Omental fat pad (tissue), 4 donors: ENCODE measurements around the gene SRGAP1. TPM values are rescaled to one million over a fixed set of nuclear protein-coding genes. Genes with fewer than 3 reads are reported as not detected.

Experiments used
- ATAC-seq: fragments of 150-250 bp; one replicate; pipeline ENCODE4 v1.9.1; 2016; ENCODE audit warnings: mild to moderate bottlenecking, moderate library complexity; ENCODE audit not compliant: low FRiP score
- DNase-seq: peaks from one replicate; pipeline ENCODE4 v3.0.0-alpha.2; 2019; ENCODE audit warnings: low spot score
- total RNA-seq, 4 donors: library from RNA; depleted of rRNA; stranded (reverse); fragments of >200 nt; gene quantifications; one replicate each; pipeline ENCODE4 v1.1.0, GENCODE V29; 2016
- TF ChIP-seq, protein P1 (sequence below), 3 donors: fragments of 450-650 bp; IDR thresholded peaks; one replicate each; pipeline ENCODE4 v1.5.1; 2016 to 2017; ENCODE audit warnings: antibody characterized with exemption in 3 of 3, mild to moderate bottlenecking in 3 of 3, moderate library complexity in 2 of 3

The SRGAP1 gene
- total RNA-seq, 4 donors from 2014 or later = 10.6 to 69.1 (median 12.9) TPM

DNA sequence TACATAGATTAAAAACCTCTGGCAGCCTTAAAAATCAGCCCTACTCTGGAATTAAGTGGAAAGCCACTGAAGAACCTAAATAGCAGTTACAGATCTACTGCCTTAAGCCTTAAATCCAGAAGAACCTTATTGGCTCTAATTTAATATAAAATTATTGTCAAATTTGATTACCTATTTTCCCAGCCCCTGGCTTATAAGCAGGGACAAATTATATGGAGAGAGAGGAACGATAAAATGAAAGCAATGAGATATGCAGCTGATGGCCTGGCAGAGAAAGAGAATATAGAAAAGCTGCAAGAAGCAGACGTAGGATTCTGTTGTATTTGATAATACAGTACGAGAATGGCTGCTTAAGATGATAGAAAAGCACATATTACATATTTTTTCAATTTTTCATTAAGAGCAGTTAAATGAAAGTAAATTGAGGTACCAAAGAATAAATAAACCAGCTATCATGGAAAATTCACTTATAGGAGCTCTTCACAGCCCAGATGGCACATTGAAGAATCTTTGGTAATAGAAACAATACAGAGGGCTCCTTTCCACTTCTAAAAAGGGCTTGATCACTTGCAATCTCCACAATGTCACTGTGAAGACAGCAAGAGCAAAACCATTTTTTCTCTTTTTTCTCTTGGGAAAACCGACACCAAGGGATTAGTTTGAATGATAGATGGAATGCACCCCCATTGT, 248.2 kb downstream of the SRGAP1 start:
- TF ChIP-seq, protein P1, sequence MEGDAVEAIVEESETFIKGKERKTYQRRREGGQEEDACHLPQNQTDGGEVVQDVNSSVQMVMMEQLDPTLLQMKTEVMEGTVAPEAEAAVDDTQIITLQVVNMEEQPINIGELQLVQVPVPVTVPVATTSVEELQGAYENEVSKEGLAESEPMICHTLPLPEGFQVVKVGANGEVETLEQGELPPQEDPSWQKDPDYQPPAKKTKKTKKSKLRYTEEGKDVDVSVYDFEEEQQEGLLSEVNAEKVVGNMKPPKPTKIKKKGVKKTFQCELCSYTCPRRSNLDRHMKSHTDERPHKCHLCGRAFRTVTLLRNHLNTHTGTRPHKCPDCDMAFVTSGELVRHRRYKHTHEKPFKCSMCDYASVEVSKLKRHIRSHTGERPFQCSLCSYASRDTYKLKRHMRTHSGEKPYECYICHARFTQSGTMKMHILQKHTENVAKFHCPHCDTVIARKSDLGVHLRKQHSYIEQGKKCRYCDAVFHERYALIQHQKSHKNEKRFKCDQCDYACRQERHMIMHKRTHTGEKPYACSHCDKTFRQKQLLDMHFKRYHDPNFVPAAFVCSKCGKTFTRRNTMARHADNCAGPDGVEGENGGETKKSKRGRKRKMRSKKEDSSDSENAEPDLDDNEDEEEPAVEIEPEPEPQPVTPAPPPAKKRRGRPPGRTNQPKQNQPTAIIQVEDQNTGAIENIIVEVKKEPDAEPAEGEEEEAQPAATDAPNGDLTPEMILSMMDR (IDR thresholded peaks at IDR 0.05) = no peak
- DNase-seq (no peak), ATAC-seq (no peak)

DNA sequence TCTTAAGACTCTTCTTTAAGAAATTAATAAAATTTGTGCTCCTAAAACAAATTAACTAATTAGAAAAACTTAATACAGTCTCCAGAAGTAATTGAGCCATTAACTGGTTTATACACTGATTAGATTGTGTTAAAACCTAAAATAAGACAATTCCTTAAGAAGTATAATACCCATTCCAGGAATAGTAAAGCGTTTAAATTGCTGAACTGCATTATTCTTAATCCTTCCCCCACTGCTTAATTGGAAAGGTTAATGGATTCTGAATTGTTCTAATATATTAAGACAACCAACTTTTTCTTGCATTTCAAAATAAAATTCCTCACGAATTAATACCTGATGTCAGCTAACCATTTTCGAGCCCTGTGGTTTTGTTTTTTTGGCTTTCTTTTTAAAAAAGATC, 249.2 kb downstream of the SRGAP1 start:
- TF ChIP-seq, protein P1 (IDR thresholded peaks at IDR 0.05) = no peak

DNA sequence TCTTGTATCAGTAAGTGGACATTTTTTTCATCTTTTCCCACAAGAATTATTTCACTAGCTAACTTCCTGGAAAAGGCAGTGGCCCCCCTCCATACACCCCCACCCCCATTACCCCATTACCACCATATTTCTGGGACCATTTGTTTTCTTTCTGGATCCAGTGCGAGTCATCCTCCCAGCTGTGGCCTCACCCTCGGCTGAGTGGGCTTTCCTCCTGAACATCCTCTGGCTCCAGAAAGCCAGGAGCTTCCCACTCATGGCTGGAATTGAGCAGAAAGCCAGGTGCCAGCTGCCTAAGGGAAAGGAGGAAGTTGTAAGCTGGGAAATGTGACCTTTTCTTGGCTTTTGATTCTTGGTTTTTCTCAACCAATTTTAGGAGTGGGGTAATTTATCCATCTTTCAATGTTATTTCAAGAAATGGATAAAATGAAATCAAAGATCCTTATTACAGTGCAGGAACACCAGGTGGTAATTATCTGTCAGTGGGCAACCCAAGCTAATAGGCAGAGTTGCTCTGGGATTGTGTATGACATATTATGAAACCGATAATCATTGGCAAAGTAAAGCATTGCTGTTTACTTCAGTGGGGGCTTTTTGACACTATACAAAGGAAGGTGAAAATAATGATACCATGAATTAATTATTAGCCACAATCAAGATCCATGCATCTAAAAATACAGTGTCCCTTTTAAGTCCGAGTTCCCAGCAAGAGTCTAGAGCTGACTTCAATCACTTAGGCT, 253.0 kb downstream of the SRGAP1 start:
- DNase-seq (no peak), ATAC-seq (peak; percentile 60)
- TF ChIP-seq, protein P1 (IDR thresholded peaks at IDR 0.05) = no peak

More for the DNA sequence above, 249.2 kb downstream of the SRGAP1 start:
- DNase-seq = no peak
- ATAC-seq = no peak

DNA sequence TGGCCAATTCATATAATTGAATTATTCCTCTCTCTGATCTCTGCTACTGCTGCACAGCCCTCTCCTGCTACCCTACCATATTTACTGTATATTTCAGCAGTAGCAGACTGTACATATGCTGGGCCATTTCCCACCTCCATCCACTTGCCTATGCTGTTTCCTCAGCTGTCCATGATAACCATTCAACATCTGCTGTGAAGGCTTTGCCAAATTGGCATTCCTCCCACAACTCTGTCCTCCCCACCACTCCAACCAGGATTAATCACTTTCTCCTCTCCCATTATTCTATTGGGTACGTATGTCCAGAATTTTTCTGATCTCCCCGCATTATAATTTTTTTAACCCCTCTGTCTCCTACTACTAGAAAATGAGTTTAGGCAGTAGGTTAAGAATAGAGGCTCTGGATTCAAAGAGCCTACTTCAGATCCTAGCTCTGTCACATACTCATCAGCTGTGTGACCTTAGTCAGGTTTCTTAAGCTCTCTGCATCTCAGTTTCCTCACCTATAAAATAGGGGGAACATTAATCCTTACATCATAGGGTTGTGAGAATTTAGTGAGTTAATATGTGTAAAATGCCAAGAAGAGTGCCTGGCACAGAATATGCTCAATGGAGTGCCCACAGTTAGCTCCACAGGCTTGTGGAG, 254.3 kb downstream of the SRGAP1 start:
- TF ChIP-seq, protein P1 (IDR thresholded peaks at IDR 0.05) = no peak
- ATAC-seq = peak; percentile 51
- DNase-seq = no peak

DNA sequence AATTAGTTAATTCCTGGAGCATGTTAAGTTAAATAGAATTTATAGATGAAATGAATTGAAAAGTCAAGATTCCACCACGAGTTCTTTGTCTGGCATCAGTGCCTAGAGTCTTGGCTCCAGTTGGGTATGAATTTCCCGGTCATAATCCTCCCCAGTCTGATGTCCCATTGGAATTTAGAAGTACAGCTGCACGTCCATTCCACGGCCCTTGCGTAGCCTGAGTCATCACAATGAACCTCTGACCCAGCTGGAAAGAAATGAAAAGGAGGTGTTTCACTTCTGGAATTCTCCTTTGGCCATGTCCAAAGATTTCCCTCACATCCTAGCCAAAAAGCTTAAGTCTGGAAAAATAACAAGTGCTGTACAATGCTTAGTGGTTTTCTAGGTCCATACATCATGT, 254.9 kb downstream of the SRGAP1 start:
- DNase-seq (no peak), ATAC-seq (peak; percentile 80)
- TF ChIP-seq, protein P1 (IDR thresholded peaks at IDR 0.05) = no peak

DNA sequence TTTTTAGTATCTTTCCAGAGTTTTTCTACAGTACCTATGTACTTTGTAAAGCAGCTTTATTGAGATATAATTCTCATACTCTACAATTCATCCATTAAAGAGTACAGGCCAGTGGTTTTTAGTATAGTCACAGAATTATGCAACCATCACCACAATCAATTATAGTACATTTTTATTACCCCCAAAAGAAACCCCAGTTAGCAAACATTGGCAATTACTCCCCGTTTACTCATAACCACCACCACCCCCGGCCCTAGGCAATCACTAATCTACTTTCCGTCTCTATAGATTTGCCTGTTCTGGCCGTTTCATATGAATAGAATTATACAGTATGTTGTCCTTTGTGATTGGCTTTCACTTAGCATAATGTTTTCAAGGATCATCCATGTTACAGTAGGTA, 257.8 kb downstream of the SRGAP1 start:
- TF ChIP-seq, protein P1 (IDR thresholded peaks at IDR 0.05) = no peak
- ATAC-seq (no peak), DNase-seq (no peak)
